ENCODE measurements around the gene ARHGAP28.

Gene ARHGAP28, protein sequence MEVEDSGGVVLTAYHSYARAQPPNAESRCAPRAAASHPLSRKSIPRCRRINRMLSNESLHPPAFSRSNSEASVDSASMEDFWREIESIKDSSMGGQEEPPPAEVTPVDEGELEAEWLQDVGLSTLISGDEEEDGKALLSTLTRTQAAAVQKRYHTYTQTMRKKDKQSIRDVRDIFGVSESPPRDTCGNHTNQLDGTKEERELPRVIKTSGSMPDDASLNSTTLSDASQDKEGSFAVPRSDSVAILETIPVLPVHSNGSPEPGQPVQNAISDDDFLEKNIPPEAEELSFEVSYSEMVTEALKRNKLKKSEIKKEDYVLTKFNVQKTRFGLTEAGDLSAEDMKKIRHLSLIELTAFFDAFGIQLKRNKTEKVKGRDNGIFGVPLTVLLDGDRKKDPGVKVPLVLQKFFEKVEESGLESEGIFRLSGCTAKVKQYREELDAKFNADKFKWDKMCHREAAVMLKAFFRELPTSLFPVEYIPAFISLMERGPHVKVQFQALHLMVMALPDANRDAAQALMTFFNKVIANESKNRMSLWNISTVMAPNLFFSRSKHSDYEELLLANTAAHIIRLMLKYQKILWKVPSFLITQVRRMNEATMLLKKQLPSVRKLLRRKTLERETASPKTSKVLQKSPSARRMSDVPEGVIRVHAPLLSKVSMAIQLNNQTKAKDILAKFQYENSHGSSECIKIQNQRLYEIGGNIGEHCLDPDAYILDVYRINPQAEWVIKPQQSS

DNA sequence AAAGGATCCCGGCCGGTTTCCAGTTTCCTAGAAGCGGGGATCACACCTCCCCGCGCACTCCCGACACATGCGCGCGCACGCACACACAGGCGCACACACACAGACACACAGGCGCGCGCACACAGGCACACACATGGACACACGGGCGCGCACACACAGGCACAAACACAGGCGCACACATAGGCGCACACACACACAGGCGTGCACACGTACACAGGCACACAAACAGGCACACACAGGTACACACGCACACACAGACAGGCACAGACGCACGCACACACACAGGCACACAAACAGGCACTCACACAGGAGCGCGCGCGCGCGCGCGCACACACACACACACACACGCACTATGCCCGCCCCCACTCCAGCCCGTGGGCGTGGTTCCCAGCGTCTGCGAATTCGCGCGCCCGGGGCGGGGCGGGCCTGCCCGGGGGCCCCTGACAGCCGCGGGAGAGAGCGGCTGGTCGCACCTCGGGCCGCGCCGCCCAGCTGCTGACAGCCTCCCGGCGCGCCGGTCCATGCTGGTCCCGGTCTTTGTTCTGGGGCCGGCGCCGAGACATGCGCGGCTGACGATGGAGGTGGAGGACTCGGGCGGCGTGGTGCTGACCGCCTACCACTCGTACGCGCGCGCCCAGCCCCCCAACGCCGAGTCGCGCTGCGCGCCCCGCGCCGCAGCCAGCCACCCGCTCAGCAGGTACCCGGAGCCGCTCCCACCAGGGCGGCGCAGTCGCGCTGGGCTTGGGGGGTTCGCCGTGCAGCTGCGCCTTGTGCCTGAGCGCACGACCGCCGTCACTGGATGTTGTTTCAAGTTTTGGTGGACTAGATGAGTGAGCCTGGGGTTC, at the start of gene ARHGAP28:
Gene ARHGAP28, plus strand, starts transcription at position 470 of the 845 bp plus-strand sequence. Its CDS starts 106 bp downstream, at position 576.
- DNase-seq (ENCODE audit: low spot score): peak; percentile 70

DNA sequence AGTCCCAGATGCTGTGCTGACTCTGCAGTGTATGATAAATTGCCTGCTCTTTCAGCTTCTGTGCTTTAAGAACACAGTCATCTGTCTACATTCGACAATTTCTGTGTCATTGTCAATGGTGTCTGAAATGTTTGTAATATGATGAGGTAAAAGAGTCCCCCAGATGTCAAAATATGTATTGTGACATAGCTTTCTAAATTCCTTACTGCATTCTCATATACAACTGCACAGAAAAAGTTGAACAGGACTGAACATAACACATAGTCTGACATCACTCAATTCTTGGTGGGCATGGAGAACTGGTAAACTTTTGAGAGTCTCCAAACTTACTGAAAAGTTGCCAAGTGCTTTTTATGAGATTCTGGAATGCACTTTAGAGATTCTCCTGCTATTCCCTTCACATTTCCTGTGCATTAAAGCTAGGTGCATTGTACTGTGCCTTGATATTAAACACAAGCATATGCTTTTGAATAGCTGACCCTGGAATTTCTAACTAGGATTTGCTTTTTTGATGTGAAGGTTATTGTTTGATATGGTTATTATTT, 48.1 kb upstream of the ARHGAP28 start:
- DNase-seq (ENCODE audit: low spot score): no peak

DNA sequence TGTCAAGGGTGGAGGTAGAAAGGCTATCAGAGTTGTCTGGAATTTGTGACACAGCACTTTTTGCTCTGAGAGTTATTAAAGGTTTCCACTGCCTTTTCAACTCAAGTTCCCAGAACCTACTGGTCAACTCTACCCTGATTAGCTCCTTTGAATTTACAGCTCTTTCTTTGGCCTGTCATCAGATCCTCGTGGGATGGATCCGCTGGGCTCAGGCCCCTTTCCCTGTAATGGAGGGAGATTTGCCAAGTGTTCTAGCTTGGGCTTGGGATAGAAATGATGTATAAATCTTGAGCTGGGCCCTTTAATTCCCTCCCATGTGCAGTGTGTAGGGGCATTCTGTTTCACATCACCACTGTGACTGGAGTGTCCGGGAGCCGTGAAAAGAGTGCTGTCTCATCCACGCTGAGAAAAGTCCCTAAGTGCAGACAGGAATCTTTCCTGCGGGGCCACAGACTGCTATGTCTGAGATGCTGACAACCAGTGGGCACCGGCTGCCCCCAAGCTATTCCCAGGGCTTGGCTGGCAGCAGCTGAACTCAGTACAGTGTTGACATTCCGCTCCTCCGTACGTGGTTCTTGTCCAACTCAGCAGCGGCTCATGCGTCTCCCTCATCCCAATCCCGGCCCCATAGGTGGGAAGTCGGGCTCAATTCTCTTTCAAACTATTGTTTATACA, 46.9 kb upstream of the ARHGAP28 start:
- DNase-seq (ENCODE audit: low spot score): no peak

DNA sequence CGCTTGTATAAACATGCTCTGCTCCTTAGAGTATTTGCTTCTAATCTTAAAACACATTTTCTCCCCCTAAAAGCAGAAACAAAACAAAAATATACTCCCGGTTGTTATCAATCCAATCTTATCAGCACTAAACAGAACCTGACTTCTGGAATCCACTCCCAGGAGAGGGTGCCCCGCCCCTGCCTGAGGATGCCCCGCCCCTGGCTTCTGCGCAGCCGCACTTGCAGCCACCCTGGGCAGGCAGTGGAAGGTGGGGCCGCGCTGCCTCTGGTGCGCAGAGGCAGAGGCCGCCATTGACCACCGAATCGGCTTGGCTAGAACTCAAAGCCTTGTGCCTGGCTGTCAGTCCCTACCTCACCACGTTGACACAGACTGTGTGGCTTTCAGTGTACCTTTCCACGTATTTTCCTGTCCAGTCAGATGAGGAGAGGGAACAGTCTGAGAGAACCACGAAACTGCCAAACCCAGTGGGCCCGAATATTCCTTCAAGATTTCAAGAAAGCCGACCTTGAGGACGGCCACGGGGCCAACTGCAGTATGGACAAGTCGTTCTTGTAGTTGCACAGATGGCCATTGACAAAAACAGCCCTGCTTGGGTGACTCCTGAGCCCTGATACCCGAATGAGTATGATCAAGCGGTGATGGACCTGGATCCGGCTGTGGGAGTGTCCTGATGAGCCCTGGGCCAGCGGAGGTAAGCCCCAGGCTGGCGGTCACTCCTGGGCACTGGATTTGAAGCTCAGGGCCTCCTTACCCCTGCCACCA, 46.2 kb upstream of the ARHGAP28 start:
- DNase-seq (ENCODE audit: low spot score): no peak

DNA sequence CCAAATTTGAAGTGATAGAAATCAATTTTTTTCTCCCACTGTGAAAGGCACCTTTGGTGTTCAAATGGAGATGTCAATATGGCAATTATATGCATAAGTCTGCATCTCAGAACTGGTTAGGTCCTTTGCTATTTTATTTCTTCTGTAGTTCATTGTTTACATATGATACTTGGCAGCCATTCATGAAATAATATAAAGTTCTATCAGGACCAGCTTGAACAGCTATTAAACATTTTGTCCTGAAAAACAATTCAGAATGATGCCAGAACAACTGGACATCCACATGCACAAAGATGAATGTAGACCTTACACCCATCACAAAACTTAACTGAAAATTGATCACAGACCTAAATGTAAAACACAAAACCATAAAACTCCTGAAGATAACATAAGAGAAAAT, 41.8 kb upstream of the ARHGAP28 start:
- no peak for DNase-seq (ENCODE audit: low spot score)

DNA sequence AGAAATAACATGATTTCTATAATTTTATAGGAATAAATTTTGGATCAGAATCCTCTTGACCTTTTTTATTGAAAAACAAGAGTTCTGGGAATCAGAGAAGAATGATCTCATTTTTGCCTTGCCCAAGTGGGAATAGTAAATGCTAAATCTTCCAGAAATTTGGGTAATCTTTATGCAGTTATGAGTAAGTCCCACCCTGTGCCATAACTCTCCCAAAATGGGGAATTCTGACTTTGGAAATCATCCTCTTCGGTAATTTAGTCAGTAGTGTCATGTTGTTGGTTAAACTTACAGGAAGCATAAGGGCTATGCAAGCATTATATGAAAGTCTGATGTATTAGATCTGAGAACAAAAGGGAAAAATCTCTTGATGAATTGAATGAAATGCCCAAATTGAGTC, 20.6 kb upstream of the ARHGAP28 start:
- DNase-seq (ENCODE audit: low spot score): no peak

DNA sequence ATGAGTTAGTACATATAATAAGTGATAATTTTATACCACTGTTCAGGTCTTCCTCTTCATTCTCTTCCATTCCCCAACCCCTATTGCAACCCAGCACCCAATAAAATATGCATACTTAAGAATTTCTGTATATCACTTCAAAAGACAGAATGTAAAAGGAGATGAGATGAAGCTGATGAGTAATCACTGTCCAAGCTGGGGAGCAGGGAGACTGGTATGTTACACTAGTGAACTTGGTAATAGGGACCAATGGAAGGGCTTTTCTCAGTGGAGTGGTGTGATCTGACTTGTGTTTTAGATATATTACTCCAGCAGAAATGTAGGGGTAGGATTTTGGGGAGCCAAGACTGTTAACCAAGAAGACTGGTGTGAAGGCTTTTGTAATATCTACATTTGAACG, 18.0 kb upstream of the ARHGAP28 start:
- DNase-seq (ENCODE audit: low spot score): no peak

DNA sequence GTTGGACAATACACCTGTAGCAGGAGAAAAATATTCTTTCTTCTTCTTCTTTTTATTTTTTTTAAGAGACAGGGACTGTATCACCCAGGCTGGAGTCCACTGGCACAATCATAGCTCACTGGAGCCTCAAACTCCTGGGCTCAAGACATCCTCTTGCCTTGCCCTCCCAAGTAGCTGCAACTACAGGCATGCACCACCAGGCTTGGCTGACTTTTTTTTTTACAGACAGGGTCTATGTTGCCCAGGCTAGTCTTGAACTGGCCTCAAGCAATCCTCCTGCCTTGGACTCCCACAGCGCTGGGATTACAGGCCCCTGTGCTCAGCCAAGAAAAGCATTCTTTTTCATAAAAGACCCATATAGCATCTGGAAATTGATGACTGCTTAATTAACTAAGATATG, 17.1 kb upstream of the ARHGAP28 start:
- DNase-seq (ENCODE audit: low spot score): no peak

DNA sequence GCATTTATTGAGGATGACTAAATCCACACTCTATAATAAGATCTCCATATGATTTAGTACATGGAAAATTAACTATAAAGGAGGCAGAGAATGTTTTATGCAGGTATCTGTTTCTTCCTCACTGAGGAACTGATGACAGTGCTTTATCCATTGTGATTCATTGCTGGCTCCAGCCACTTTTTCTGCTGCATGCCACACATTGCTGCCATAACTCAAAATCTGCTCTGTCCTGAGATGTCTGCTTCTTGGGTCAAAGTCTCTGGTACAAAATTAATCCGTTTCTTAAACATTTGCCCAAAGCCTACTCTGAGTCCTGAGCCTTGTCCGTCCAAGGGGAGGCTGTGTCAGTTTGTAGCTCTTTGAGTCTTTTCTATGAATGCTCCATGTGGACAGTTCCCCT, 15.5 kb upstream of the ARHGAP28 start:
- DNase-seq (ENCODE audit: low spot score): no peak

DNA sequence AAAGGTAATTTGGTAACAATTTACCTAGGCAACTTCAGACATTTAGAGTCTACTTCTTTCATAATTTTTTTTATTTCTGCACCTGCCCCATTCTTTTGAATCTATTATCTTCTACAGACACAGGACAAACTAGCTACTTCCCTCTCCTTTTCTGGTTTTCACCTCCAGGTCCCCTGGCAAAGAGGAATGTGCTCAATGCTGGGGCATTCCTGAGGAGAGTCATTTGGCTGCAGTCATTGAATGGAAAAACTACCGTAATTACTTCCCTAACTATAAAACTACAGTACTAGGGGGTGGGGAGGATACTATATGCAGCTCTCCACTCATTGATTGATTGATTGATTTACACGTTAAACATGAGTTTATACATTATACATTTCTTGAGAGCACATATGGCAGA, 11.2 kb upstream of the ARHGAP28 start:
- no peak for DNase-seq (ENCODE audit: low spot score)

DNA sequence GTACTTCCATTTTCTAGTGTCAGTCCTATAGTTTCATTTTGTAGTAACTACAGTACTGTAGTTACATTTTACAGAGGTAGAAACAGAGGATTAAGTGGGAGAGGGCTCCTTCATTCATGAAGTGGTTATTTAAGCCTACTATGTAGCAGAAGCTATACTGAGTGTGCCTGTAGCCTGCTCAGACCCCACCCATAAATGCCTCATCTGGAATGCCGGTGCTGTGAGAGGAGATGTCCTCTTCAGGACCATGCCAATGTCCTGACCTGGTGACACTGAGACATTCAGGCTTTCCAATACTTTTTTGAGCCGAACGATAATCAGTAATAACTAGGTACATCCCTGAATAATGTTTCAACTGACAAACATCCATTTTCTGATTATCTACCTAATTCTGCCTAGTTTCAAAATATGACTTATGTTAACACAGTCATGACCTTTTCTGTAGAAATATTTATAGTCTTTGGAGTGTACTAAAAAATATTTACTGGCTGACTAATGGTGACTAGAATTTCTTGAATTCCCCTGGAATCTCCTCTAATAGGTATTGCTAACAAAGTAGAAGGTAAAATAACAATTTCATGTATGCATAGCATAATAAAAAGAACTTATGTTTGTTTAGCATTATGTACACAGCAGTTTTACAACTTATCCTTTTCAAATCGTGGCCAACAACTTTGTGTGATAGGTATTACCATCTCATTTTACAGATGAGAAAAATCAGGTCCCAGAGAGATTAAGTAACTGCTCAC, 10.2 kb upstream of the ARHGAP28 start:
- no peak for DNase-seq (ENCODE audit: low spot score)

DNA sequence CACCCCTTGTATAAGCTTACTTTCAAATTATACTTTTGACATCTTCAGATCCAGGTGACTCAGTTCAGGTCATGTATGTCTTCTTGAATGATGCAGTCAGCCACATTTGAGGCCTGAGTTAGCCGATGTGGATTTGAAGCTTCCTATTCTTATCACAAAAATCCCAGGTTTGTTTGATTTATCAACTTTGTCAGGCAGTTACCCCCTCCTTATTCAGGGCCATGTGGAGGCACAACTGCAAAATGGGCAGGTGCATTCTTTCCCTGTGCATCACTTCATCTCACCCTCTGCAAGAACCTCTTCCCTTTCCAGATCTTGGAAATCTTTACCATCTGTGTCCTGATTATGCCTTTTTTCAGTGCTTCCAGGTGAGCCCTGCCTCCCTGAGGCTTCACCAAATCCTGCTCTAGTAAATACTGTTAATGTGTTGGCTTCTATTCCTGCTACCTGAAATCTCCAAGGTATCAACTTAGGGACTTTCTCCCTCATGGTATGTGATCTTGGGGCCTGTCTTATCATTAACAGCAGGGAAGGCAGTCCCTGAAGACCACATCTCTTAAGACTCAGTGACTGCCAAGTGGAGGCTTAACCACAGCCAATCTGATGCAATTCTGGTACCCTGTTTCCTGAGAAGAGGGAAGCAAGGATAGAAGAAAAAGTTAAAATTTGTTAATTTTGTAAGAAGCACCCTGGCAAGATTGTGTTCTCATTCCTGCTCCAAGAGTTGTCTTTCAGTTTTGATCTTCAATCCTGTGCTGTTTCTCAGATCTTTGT, 9.4 kb upstream of the ARHGAP28 start:
- DNase-seq (ENCODE audit: low spot score): no peak

DNA sequence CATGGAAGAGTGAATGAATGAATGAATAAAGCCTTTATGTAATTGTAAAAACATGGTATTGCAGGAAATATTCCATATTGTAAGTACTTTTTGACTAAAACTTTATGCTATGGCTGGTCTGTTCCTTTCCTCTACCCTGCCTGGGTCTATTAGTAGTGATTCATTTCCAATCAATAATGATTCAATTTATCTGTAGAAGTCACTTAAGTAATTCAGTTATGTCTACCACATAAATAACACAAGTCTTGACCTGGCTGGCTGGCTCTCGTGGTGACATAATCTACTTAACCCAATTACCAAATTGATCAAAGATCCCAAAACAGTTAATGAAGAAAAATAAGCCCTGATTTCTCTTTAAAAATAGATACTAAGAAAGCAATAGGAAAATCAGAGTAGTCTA, 7.8 kb upstream of the ARHGAP28 start:
- DNase-seq (ENCODE audit: low spot score): no peak

DNA sequence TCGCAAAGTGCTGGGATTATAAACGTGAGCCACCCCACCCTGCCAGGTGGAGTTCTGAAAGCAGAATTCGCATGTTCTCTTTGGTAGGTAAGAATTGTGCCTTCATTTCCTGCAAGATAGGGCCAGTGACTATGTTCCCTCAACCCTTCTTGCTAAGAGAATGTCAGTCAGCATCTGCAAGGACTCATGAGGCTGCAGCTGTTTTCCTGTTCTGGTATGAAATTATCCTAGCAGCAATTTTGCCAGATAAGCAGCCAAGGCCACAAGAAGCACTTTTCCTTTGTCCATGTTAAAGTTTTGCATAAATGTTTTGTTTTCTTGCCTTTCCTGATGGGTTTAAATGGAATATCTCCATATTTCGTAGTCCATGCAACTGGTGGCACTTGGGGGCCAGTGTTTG, 6.8 kb upstream of the ARHGAP28 start:
- DNase-seq (ENCODE audit: low spot score): no peak

DNA sequence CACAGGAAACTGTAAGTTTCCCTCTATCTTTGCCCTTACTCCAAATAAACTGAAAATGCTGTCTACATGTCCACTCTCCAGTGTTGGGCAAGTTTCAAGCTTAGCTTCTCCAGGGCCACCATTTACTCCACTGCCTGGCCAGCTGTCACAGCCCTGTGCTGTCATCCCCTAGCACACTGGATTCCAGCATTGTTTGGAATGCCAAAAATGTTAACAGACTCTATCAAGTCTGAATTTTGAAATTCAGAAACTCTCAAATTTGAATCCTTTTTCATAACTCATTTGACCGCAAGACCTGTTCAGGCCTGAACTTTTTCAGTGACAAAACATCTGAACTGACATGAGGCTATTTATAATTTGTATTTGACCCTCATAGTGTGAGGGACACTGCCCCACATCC, 5.2 kb upstream of the ARHGAP28 start:
- no peak for DNase-seq (ENCODE audit: low spot score)

DNA sequence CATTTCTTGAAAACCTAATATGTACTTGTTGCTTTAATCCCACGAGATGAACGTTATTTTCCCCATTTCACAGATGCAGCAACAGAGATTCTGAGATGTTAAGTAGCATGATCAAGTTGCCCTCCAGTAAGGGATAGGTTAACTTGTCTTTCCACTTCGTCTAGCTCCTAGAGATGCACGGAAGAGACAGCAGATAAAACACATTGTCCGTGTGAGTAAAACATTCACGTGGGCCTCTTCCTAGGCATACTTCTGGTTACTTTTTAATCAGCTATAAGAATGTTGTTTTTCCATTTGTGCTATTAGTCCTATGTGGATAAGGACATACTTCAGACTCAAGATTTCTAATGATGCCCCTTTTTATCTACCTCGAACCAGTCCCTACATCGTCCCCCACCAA, 1.2 kb upstream of the ARHGAP28 start:
- no peak for DNase-seq (ENCODE audit: low spot score)

DNA sequence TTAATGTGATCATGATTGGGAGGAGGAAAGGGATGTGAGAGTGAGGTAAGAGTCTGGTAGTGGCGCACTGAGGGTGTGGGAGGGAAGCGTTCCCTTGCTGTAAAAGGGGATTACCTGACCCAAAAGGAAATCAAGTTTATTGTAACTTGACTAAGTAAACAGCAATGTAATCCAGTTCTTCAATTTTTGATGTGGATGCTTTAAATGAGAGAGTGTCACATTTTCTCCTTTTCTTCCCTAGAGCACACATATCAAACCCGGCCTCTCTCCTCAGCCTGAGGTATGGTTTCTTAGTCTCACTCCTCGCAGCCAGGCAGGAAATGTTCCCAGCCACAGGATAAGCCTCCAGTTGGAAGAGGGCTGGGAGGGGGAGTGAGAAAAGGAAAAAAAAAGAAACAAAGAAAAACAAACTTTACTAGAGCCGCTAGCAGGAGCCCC, 688 bp upstream of the ARHGAP28 start:
- no peak for DNase-seq (ENCODE audit: low spot score)

DNA sequence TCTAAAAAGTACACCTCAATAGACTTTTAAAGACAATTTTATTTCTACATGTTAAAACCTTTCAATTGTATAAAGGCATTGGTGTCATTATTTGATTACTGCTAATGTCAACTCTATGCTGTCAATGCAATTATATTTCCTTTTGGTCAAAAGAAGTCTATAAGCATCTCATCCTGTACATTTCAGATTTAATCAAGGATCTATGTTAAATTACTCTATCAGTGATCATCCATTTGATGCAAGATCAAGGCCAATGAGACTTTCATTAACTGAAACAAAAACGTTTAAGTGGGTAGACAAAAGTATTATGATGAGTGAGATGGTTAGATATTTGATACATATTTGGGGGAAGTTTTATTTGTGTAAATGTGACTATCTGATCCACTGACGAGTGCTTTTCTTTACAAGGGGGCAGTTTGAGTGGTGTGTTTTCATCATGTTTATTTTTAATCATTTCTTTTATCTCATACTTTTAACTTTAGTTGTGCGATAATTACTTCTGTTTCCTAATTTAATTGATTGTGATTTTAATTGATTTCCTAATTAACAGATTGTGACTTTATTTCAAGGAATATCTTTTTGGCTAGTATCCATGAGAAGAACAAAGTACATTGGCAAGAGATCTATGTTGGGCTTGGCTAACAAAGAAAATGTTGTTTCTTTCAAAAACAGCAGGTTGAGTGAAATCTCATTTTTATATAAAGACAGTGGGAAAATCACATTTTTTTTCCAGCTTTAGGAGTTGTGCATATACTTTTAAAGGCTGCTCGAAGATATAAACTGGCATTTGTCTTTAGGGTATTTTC, 1.1 kb downstream of the ARHGAP28 start:
- DNase-seq (ENCODE audit: low spot score): no peak

DNA sequence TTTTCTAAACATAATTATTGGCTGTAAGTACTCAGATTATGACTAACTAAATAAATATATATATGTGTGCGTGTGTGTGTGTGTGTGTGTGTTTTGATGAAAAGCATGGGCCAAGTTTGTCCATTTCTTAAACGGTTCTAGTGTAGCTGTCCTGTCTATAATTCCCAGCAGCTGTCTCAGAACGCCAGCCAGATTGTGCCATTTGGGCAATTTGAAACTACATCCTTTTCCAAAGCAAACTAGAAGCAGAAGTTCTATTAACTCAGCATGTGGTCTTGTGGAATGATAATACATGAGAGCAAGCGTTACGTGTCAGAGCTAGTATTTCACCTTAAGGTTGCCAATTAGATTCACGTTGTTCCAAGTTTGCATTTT, 1.7 kb downstream of the ARHGAP28 start:
- DNase-seq (ENCODE audit: low spot score): no peak
